ENCODE data around the gene TRNP1.
"Not testable (repeated sequence)": the region's sequence is repeated elsewhere in the genome, so short reads cannot be mapped to it uniquely, and the experiment has no call there.

The TRNP1 gene

DNA sequence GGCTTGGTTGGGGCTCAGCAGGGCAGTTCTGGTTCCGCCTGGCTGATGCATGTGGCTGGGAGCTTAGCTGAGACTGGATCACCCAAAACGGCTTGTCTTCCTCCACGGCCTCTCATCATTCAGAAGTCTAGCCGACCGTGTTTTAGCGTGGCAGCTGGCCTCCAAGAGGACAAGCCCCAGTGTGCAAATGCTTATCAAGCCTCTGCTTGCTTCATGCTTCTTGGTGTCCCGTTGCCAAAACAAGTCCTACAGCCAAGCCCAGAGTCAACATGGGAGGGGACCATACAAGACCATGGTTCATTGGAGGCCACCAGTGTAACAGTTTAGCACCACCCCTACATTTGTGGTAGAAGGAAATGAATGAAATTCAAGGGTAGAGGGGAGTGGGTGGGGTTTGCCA, 22.7 kb upstream of the TRNP1 start:
- no peak for DNase-seq
- in situ Hi-C loops (cut with MboI; ENCODE audit: low pct_unique_long_range_greater_than_20kb, low sequenced_read_pairs): no loop called here

DNA sequence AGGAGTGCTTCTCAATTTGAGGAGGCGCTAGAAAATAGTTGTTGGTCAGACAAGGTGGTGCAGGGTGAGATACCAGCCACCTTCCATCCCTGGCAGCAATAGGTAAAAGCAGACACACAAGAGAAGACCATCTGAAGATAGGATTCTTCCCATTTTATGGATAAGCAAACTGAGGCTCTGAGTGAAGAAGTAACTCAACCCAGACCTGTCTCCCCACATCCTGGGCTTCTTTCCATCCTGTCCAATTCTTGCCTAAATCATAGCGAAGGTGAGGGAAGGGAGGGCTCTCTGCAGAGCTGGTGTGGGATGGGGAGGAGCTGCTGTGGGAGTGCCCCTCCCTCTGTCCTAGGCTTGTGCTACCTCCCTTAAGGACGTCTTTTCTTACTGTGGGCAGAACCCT, 21.9 kb upstream of the TRNP1 start:
- DNase-seq: no peak
- in situ Hi-C loops (cut with MboI; ENCODE audit: low pct_unique_long_range_greater_than_20kb, low sequenced_read_pairs): no loop called here

DNA sequence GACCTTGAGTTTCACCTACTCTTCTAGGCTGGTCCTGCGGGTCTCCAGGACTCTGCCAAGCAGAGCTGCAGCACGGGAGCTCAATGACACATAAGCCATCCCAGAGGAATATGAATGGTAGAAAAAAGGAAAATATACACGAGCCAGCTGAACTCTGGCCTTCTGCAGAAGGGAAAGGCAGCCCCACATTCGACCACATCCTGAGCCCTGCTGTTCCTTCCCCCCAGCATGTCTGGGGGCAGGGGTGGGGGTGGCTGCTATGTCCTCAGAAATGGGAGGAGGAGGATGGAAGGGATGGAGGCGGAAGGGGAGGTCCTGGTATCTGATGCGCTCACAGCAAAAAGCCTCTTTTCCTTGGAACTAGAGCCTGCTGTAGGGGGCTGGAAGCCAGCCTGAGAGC, 21.1 kb upstream of the TRNP1 start:
- in situ Hi-C loops (cut with MboI; ENCODE audit: low pct_unique_long_range_greater_than_20kb, low sequenced_read_pairs): no loop called here
- peak; percentile 40 for DNase-seq

DNA sequence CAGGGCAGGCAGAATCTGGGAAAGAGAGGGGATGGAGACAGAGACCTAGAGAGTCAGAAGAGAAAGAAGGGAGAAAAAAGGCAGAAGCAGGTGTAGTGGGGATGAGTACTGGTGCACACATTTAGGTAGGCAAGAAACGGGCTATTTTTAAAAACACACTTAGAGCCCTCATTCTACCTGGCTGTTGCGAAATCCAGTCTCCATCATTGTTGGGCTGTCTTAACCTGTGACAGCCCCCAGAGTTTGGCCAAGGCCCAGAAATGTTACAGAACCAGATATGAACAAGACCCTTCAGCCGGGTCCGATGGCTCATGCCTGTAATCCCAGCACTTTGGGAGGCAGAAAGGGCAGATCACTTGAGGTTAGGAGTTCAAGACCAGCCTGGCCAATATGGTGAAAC, 20.7 kb upstream of the TRNP1 start:
- DNase-seq: no peak
- in situ Hi-C loops (cut with MboI; ENCODE audit: low pct_unique_long_range_greater_than_20kb, low sequenced_read_pairs): no loop called here

DNA sequence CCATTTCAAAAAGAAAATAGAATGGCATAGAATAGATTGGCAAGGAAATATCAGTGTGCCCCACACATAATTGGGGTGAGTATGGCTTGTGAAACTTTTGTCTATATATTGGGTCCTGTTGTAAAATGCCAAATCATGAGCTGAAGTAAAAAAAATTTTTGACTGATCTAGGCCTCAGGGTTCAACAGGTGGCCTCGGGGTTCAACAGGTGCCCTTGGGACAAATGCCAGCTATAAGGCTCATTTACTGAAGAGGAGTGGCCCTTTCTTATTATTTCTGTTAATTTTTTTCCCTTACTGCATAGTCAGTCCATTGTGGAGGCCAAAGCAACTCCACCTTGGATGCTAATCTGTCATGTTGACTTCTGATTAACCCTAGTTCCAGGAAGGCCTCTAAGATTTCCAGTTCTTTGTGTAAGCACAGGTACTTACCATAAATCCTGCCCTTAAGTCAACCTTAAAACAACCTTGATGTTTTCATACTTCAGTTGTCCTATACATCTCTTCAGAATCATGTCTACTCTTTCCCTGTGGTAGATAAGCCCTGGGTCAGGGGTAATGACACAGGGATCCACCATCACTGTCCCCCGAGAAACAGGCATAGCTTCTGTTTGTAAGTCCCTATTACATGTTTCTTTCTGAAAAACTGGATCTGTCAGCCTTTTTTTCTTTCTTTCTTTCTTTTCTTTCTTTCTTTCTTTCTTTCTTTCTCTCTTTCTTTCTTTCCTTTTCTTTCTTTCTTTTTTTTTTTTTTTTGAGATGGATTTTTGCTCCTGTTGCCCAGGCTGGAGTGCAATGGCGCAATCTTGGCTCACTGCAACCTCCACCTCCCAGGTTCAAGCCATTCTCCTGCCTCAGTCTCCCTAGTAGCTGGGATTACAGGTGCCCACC, 16.6 kb upstream of the TRNP1 start:
- no peak for DNase-seq
- in situ Hi-C loops (cut with MboI; ENCODE audit: low pct_unique_long_range_greater_than_20kb, low sequenced_read_pairs): no loop called here

DNA sequence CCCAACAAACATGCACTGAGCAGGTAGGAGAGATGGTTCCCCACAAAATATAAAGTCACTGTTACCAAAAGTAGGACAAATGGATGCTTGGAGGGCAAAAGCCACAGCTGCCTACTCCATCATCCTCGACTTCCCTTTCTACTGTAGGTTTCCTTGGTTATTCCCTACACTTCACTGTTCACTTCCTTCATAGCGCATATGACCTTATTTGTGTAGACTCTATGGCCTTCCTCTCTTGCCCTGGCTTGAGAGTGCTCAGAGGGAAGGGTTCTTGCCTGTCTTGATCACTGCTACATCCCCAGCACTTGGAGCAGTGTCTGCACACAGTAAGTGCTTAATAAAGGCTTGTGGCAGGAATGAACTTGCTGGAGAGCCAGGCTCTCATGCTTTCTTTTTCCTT, 14.6 kb upstream of the TRNP1 start:
- DNase-seq: no peak
- in situ Hi-C loops (cut with MboI; ENCODE audit: low pct_unique_long_range_greater_than_20kb, low sequenced_read_pairs): no loop called here

DNA sequence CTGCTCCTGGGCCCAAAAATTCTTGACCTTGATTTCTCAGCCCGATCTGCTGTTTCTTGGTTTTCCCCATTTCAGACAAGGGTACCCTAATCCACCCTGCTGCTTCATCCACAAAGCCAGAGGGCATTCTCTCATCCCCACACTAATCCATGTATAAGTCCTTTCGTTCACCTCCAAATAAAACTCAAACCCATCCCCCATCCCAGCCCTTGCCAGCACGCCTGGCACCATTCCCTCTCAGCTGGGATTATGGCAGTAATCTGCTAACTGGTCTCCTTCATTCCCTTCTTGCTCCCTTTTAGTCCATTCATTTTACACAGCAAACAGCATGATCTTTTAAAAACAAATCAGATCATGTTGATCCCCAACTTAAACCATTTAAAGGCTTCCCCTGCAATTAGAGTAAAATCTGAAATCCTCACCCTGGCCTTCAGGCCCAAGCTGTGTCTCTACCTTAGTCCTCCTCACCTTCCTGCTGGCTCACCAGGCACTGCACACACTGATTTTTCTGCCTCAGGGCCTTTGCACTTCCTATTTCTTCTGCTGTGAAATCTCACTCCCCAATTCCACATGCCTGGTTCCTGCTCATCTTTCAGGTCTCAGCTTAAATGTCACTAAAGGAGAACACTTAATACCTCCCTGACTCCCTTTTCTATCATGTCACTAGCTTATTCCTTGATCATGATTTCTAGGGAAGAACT, 12.2 kb upstream of the TRNP1 start:
- in situ Hi-C loops (cut with MboI; ENCODE audit: low pct_unique_long_range_greater_than_20kb, low sequenced_read_pairs): no loop called here
- DNase-seq: no peak

DNA sequence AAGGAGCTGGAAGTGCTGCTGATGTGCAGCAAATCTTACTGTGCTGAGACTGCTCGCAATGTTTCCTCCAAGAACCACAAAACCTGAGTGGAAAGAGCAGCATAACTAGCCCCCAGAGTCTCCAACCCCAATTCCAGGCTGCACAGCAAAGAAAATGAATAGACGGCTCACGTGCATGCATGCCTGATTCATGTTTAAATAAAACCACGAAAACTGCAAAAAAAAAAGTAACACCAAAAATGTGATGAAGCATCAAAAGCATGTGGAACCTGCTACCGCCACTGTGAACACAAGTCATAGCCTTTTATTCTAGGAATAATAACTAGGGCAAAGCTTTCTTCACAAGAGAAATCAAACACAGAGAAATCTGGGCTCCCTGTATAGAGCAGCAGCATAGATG, 9.6 kb upstream of the TRNP1 start:
- in situ Hi-C loops (cut with MboI; ENCODE audit: low pct_unique_long_range_greater_than_20kb, low sequenced_read_pairs): no loop called here
- no peak for DNase-seq

DNA sequence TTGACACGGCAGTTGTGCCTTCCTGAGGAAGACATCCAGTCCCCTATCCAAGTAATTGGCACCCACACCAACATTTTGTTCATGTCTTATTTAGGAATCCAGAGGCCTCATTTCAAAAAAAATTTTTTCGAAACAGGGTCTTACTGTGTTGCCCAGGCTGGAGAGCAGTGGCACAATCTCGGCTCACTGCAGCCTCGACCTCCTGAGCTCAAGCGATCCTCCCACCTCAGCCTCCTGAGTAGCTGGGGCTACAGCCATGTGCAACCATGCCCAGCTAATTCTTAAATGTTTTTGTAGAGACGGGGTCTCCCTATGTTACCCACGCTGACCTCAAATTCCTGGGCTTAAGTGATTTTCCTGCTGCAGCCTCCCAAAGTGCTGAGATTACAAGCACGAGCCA, 9.2 kb upstream of the TRNP1 start:
- no peak for DNase-seq
- in situ Hi-C loops (cut with MboI; ENCODE audit: low pct_unique_long_range_greater_than_20kb, low sequenced_read_pairs): no loop called here

DNA sequence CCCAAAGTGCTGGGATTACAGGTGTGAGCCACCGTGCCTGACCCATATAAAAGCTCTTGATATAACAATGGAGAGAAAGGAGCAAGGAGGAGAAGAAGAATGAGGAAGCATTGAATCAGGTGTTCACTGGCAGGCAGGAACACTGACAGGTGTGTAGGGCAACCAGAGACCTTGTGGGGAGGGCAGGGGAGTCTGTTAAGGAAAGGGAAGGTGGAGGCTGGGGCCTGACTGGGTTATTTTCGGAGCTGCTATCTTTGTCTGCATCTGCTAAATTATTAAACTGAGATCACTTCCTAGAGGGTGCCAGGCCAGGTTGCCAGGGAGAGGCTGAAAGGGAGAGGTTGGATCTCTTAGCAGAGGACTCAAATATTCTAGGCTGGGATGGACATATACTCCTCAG, 6.8 kb upstream of the TRNP1 start:
- DNase-seq: no peak
- in situ Hi-C loops (cut with MboI; ENCODE audit: low pct_unique_long_range_greater_than_20kb, low sequenced_read_pairs): no loop called here

DNA sequence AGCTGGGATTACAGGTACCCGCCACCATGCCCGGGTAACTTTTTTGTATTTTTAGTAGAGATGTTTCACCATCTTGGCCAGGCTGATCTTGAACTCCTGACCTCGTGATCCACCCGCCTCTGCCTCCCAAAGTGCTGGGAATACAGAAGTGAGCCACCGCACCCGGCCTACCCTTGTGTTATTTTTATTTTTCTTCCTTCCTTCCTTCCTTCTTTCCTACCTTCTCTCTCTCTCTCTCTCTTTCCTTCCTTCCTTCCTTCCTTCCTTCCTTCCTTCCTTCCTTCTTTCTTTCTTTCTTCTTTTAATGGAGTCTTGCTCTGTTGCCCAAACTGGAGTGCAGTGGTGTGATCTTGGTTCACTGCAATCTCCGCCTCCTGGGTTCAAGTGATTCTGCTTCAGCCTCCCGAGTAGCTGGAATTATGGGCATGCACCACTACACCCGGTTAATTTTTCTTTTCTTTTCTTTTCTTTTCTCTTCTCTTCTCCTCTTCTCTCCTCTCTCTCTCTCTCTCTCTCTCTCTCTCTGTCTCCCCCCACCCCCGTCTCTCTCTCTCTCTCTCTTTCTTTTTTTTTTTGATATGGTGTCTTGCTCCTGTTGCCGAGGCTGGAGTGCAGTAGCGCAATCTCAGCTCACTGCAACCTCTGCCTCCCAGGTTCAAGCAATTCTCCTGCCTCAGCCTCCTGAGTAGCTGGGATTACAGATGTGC, 3.9 kb upstream of the TRNP1 start:
- DNase-seq; in situ Hi-C loops (cut with MboI; ENCODE audit: low pct_unique_long_range_greater_than_20kb, low sequenced_read_pairs): not testable (repeated sequence)

DNA sequence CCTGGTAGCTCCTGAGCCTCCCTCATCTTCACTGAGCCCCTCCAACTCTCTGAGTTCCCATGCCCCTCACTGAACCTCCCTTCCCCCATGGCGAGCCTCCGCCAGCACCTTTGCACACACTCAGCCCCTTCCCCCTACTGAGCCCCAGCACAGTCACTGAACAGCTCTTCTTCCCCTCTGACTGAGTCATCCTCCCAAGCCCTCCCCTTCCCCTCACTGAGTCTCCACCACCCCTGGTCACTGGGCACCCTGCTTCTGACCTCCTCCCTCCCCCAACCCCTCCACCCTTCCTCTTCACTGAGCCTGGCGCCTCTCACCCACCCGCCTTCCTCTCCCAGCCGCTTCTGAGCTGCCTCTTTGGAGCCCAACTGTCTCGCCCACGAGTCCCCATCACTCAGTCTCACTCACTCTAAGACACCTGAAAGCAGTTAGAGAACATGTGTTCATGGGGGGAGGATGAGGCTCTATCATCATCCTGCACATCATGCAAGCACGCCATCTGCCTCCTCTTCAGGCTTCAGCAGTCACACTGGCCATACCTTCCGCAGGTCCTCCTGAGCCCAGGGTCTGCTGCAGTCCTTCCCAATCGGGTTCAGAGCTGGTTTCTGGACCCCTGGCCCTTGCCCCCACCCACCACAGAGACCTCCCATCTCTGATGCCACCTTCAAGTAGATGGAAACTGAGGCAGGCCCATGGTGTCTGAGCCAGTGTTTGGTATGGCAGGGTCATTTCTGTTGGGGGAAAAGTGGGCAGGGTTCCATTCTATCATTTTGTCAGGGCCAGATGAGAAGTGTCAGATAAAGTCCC, 2.0 kb upstream of the TRNP1 start:
- in situ Hi-C loops (cut with MboI; ENCODE audit: low pct_unique_long_range_greater_than_20kb, low sequenced_read_pairs): no loop called here
- peak; percentile 41 for DNase-seq

DNA sequence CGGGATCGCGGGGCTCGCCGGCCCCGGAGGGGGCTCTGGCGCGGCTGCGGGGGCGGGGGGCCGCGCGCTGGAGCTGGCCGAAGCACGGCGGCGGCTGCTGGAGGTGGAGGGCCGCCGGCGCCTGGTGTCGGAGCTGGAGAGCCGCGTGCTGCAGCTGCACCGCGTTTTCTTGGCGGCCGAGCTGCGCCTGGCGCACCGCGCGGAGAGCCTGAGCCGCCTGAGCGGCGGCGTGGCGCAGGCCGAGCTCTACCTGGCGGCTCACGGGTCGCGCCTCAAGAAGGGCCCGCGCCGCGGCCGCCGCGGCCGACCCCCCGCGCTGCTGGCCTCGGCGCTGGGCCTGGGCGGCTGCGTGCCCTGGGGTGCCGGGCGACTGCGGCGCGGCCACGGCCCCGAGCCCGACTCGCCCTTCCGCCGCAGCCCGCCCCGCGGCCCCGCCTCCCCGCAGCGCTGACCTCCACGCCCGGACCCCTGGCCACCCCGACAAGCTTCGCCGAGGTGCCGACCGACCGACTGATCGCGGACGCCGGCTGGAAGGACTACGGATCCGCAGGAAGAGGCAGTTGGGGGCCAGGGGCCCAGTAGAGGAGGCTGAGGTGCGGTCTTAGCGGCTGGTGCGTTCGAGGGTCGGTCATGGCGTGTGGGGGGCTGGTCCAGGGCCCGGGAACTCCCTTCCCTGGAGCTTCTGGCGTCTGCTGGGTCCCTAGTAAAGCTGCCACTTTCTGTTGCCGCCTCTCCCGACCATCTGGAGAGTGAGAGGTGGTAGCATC, 711 bp downstream of the TRNP1 start:
- DNase-seq: no peak
- in situ Hi-C loops (cut with MboI; ENCODE audit: low pct_unique_long_range_greater_than_20kb, low sequenced_read_pairs): no loop called here

DNA sequence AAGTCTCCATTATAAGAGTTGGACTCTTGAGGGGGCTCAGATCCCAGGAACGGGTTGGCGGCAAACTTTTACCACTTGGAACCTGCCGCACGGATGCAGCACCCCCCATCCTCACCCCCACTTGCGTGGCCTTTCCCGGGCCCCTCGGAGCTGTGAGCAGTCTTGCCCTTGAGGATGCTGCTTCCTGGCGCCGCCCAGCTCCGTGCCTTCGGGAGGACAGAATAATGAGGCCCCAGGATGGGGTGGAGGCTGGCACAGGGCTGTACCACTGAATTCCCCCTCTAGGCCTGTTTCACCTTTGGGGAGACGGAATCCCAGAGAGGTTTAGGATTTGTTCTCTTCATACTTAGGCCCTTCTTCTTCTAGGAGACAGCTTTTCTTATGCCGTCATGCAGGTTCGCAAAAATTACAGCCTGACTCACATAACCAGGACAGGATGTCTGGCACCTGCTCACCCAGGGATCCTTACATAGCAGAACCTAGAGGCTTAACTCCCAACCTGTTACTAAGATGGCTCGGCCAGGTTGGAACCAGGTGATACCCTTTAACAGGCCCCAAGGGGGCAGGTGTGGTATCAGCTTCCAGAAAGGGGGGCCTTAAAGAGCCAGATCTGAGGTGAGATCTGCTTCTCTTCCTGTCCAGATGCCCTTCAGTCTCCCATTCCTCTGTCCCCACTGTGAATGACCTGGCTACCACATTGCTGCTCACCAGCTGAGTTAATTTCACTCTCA, 1.5 kb downstream of the TRNP1 start:
- in situ Hi-C loops (cut with MboI; ENCODE audit: low pct_unique_long_range_greater_than_20kb, low sequenced_read_pairs): no loop called here
- DNase-seq: no peak

DNA sequence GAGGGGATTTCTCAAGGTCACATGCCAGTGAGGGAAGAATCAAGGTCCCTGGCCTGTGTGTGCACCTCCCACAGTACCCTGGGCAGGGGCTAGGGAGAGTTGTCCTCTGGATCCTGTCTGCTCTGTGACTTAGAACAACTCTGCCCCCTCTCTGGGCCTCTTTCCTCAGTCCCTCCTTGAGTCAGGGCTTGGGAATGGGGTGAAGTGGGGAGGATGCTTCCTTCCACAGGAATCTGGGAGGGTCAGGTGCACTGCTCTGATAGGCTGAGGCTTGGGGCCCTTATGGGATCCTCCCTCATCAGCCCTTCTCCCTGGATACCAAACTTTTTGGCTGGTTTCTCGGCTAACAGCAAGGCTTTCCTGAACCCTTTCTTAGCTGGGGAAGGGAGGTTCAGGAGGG, 2.5 kb downstream of the TRNP1 start:
- no peak for DNase-seq
- in situ Hi-C loops (cut with MboI; ENCODE audit: low pct_unique_long_range_greater_than_20kb, low sequenced_read_pairs): no loop called here

DNA sequence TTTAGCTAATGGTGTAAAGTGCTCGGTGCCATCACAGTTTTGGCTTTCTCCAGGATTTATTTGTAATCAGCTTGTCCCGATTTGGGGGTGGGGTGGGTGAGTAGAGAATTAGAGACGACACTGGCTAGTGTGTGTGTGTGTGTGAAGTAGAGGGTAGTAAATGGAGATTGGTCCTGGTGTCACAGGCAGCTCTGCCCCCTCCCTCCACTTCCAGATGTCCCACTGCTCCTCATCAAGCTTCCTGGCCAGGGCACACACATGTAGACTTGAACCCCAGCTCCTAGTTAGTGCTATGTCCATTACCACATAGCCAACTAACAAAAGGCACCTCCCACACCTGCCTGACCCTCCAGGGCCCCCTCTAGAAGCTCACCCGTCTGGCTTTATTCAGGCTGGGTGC, 3.2 kb downstream of the TRNP1 start:
- in situ Hi-C loops (cut with MboI; ENCODE audit: low pct_unique_long_range_greater_than_20kb, low sequenced_read_pairs): no loop called here
- DNase-seq: no peak

DNA sequence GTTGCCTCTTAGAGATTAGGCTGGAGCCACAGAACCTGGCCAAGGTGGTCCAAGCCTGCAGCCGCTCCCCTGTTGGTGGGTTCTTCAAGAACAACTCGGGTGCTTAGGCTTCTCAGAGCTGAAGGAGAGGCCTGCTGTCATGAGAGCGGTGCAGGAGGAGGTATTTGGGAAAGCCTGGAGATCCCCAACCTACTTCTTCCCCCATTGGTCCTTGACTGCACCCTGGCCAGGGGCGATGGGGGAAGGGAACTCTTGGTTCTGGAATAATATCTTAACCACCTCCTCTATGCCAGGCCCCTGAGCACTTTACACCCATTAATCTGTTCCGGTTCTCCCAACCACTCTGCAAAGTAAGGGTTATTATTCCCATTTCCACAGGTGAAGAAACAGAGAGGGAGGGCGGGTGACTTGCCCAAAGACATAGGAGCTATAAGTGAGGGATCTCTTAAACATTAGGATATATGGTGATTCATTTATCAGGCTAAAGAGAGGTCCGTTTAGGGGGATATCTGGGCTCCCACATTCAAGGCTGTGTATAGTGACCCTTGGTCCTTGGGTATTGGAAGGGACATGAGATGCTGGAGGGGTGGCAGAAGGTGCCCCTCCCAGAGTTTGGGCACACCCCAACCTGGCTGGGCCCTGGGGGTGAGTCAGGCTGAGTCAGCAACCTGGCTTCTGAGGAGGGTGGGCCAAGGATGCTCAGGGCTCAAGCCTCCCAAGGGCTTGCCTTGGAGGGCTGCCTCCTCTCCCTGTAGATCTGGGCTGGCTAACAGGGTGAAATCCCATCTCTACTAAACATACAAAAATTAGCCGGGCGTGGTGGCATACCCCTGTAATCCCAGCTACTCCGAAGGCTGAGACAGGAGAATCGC, 5.2 kb downstream of the TRNP1 start:
- in situ Hi-C loops (cut with MboI; ENCODE audit: low pct_unique_long_range_greater_than_20kb, low sequenced_read_pairs): no loop called here
- DNase-seq: no peak
